Activated CD8-positive, alpha-beta memory T cell treated with anti-CD3 and anti-CD28 coated beads, Interleukin-2, amount 10 ng/mL, durations not matched to agents 7 days and 5 days (primary cell): ENCODE data around the gene HDGF. TPM values are rescaled to one million over a fixed set of nuclear protein-coding genes. Genes with fewer than 3 reads are reported as not detected.

Experiments used
- ATAC-seq: fragments of 150-1000 bp; cut with Tn5 transposase; one replicate; pipeline ENCODE4 v1.10.0; 2021; ENCODE audit warnings: moderate library complexity
- CTCF ChIA-PET: fragments of 350-600 bp; sonication (Branson Sonifier 250); formaldehyde crosslinking; loops from one replicate; lab custom pipeline; 2021; ENCODE audit warnings: antibody characterized with exemption; lab: Charles Lee
- DNase-seq: peaks from one replicate; pipeline ENCODE4 v3.0.0-alpha.2; 2020
- H3K27ac Mint-ChIP-seq: one replicate; pipeline ENCODE4 v1.8.0; 2021; ENCODE audit warnings: mild to moderate bottlenecking, mixed read lengths
- H3K27me3 Mint-ChIP-seq: one replicate; pipeline ENCODE4 v1.8.0; 2021; ENCODE audit warnings: mixed read lengths
- H3K36me3 Mint-ChIP-seq: one replicate; pipeline ENCODE4 v1.8.0; 2021; ENCODE audit warnings: mild to moderate bottlenecking, mixed read lengths
- H3K4me1 Mint-ChIP-seq: one replicate; pipeline ENCODE4 v1.8.0; 2021; ENCODE audit warnings: mixed read lengths
- H3K4me3 Mint-ChIP-seq: one replicate; pipeline ENCODE4 v1.8.0; 2021; ENCODE audit warnings: mild to moderate bottlenecking, moderate library complexity, mixed read lengths
- H3K9me3 Mint-ChIP-seq: one replicate; pipeline ENCODE4 v1.8.0; 2022; ENCODE audit warnings: low read depth, mixed read lengths
- total RNA-seq, 2 experiments: library from RNA; stranded (reverse); gene quantifications; one replicate each; pipeline ENCODE4 v1.2.3, GENCODE V29; 2021

The HDGF gene
- total RNA-seq, 2 experiments from 2014 or later = 258 to 340 TPM

- no peaks in the 10 kb centered on the region for H3K36me3 Mint-ChIP-seq
- ATAC-seq (no peak), DNase-seq (no peak)
- peaks cover 20% of the 10 kb centered on the region for H3K4me1 Mint-ChIP-seq
- H3K27me3 Mint-ChIP-seq = peaks cover 40% of the 10 kb centered on the region
- no peaks in the 10 kb centered on the region for H3K9me3 Mint-ChIP-seq
- CTCF ChIA-PET = interaction anchor here (0.6 to 12.5 kb wide), 20 partner anchors 9 to 321 kb away, joined by 3 to 286 read pairs (median 5); partner anchors contain the start of genes HDGF, METTL25B, NES and NTRK1
- H3K4me3 Mint-ChIP-seq = peak overlapping the region; percentile 56
- no peak overlapping the region for H3K27ac Mint-ChIP-seq
These were observed 44.6 kb downstream of the HDGF start for GRCh38 chr1:156706657-156707416.

- peaks cover 43% of the 10 kb centered on the region for H3K27me3 Mint-ChIP-seq
- H3K4me1 Mint-ChIP-seq = peaks cover 20% of the 10 kb centered on the region
- no peaks in the 10 kb centered on the region for H3K9me3 Mint-ChIP-seq
- peak; percentile 70 for DNase-seq
- no peaks in the 10 kb centered on the region for H3K36me3 Mint-ChIP-seq
- peak; percentile 77 for ATAC-seq
- peak overlapping the region; percentile 56 for H3K4me3 Mint-ChIP-seq
- no peak overlapping the region for H3K27ac Mint-ChIP-seq
- CTCF ChIA-PET = interaction anchor here (0.6 to 12.5 kb wide), 24 partner anchors 9 to 320 kb away, joined by 3 to 286 read pairs (median 4); partner anchors contain the start of genes HDGF, METTL25B, NES and NTRK1
These were observed 45.4 kb downstream of the HDGF start for GRCh38 chr1:156705918-156706656.

- ATAC-seq (peak; percentile 40), DNase-seq (peak; percentile 46)
- CTCF ChIA-PET = interaction anchor here (0.6 to 12.5 kb wide), 16 partner anchors 8 to 320 kb away, joined by 3 to 286 read pairs (median 7); partner anchors contain the start of genes HDGF, METTL25B, NES and NTRK1
- no peaks in the 10 kb centered on the region for H3K9me3 Mint-ChIP-seq
- peaks cover 43% of the 10 kb centered on the region for H3K27me3 Mint-ChIP-seq
- peaks cover 22% of the 10 kb centered on the region for H3K4me1 Mint-ChIP-seq
- no peaks in the 10 kb centered on the region for H3K36me3 Mint-ChIP-seq
- H3K27ac Mint-ChIP-seq = no peak within 1 kb of the TSS
- peak within 1 kb of the TSS; percentile 56 for H3K4me3 Mint-ChIP-seq
These were observed 46.1 kb downstream of the HDGF start, which contains the start of gene CRABP2 for GRCh38 chr1:156705321-156705917. CRABP2 (minus strand) TSS chr1:156705583; CDS start chr1:156705446, 137 bp downstream.

- DNase-seq (no peak), ATAC-seq (no peak)
- H3K36me3 Mint-ChIP-seq = no peaks in the 10 kb centered on the region
- H3K4me3 Mint-ChIP-seq = no peak overlapping the region
- H3K27me3 Mint-ChIP-seq = peaks cover 43% of the 10 kb centered on the region
- H3K4me1 Mint-ChIP-seq = peaks cover 22% of the 10 kb centered on the region
- no peak overlapping the region for H3K27ac Mint-ChIP-seq
- CTCF ChIA-PET = interaction anchor here (0.7 to 12.5 kb wide), 8 partner anchors 15 to 1779 kb away, joined by 3 to 286 read pairs (median 22); partner anchors contain the start of genes METTL25B and NES
- no peaks in the 10 kb centered on the region for H3K9me3 Mint-ChIP-seq
These were observed 46.5 kb downstream of the HDGF start for GRCh38 chr1:156704930-156705320.

GRCh38 chr1:156704166-156704711, 47.2 kb downstream of the HDGF start:
- H3K4me3 Mint-ChIP-seq = no peak overlapping the region
- H3K27me3 Mint-ChIP-seq = peaks cover 45% of the 10 kb centered on the region
- H3K4me1 Mint-ChIP-seq = peaks cover 22% of the 10 kb centered on the region
- H3K36me3 Mint-ChIP-seq = no peaks in the 10 kb centered on the region
- CTCF ChIA-PET = interaction anchor here (0.7 to 12.5 kb wide), 6 partner anchors 14 to 1779 kb away, joined by 3 to 286 read pairs (median 27); partner anchors contain the start of gene METTL25B
- no peaks in the 10 kb centered on the region for H3K9me3 Mint-ChIP-seq
- DNase-seq (no peak), ATAC-seq (no peak)
- no peak overlapping the region for H3K27ac Mint-ChIP-seq

GRCh38 chr1:156703741-156704140, 47.7 kb downstream of the HDGF start:
- Mint-ChIP-seq H3K36me3 (no peaks in the 10 kb centered on the region), H3K27me3 (peaks cover 45% of the 10 kb centered on the region), H3K4me3 (no peak overlapping the region), H3K27ac (no peak overlapping the region), H3K4me1 (peaks cover 22% of the 10 kb centered on the region), H3K9me3 (no peaks in the 10 kb centered on the region)
- CTCF ChIA-PET = interaction anchor here (1.0 to 12.5 kb wide), 5 partner anchors 14 to 186 kb away, joined by 3 to 286 read pairs (median 47); partner anchors contain the start of gene METTL25B
- ATAC-seq = no peak
- DNase-seq = no peak

GRCh38 chr1:156703336-156703735, 48.1 kb downstream of the HDGF start:
- H3K27ac Mint-ChIP-seq = no peak overlapping the region
- peaks cover 45% of the 10 kb centered on the region for H3K27me3 Mint-ChIP-seq
- H3K4me1 Mint-ChIP-seq = peaks cover 22% of the 10 kb centered on the region
- no peak for DNase-seq
- H3K9me3 Mint-ChIP-seq = no peaks in the 10 kb centered on the region
- CTCF ChIA-PET = interaction anchor here (1.0 to 12.5 kb wide), 6 partner anchors 13 to 186 kb away, joined by 3 to 286 read pairs (median 6); no protein-coding TSS in a partner anchor
- no peaks in the 10 kb centered on the region for H3K36me3 Mint-ChIP-seq
- no peak for ATAC-seq
- H3K4me3 Mint-ChIP-seq = no peak overlapping the region

- no peak for ATAC-seq
- Mint-ChIP-seq H3K4me1 (peaks cover 11% of the 10 kb centered on the region), H3K27me3 (peaks cover 49% of the 10 kb centered on the region), H3K27ac (no peak overlapping the region), H3K36me3 (no peaks in the 10 kb centered on the region), H3K9me3 (no peaks in the 10 kb centered on the region), H3K4me3 (no peak overlapping the region)
- CTCF ChIA-PET = interaction anchor here (1.0 to 12.5 kb wide), 5 partner anchors 11 to 73 kb away, joined by 3 to 286 read pairs (median 8); no protein-coding TSS in a partner anchor
- no peak for DNase-seq
These were observed 50.5 kb downstream of the HDGF start for GRCh38 chr1:156700736-156701531.

- H3K4me3 Mint-ChIP-seq = no peak overlapping the region
- peaks cover 31% of the 10 kb centered on the region for H3K27me3 Mint-ChIP-seq
- H3K36me3 Mint-ChIP-seq = no peaks in the 10 kb centered on the region
- H3K9me3 Mint-ChIP-seq = no peaks in the 10 kb centered on the region
- CTCF ChIA-PET = interaction anchor here (1.4 to 12.5 kb wide), 3 partner anchors 9 to 253 kb away, joined by 4 to 286 read pairs (median 8); no protein-coding TSS in a partner anchor
- H3K4me1 Mint-ChIP-seq = peaks cover 2% of the 10 kb centered on the region
- no peak for DNase-seq
- no peak overlapping the region for H3K27ac Mint-ChIP-seq
- ATAC-seq = no peak
These were observed 52.5 kb downstream of the HDGF start for GRCh38 chr1:156698995-156699394.

GRCh38 chr1:156697481-156697880, 54.0 kb downstream of the HDGF start:
- no peak for DNase-seq
- Mint-ChIP-seq H3K4me1 (peaks cover 6% of the 10 kb centered on the region), H3K36me3 (no peaks in the 10 kb centered on the region), H3K27me3 (peaks cover 35% of the 10 kb centered on the region), H3K9me3 (no peaks in the 10 kb centered on the region), H3K4me3 (no peak overlapping the region), H3K27ac (no peak overlapping the region)
- CTCF ChIA-PET = interaction anchor here (0.6 to 12.5 kb wide), 6 partner anchors 8 to 252 kb away, joined by 3 to 286 read pairs (median 4); partner anchors contain the start of gene CRABP2
- ATAC-seq = no peak

- DNase-seq (no peak), ATAC-seq (no peak)
- peaks cover 13% of the 10 kb centered on the region for H3K4me1 Mint-ChIP-seq
- no peak overlapping the region for H3K4me3 Mint-ChIP-seq
- no peaks in the 10 kb centered on the region for H3K9me3 Mint-ChIP-seq
- H3K27ac Mint-ChIP-seq = no peak overlapping the region
- H3K36me3 Mint-ChIP-seq = no peaks in the 10 kb centered on the region
- peaks cover 42% of the 10 kb centered on the region for H3K27me3 Mint-ChIP-seq
- CTCF ChIA-PET = interaction anchor here (1.0 to 13.4 kb wide), 2 partner anchors 7 to 163 kb away, joined by 4 to 286 read pairs; partner anchors contain the start of gene CRABP2
These were observed 54.7 kb downstream of the HDGF start for GRCh38 chr1:156696755-156697154.

- no peak for ATAC-seq
- Mint-ChIP-seq H3K36me3 (no peaks in the 10 kb centered on the region), H3K4me3 (no peak overlapping the region), H3K27me3 (peaks cover 58% of the 10 kb centered on the region), H3K27ac (no peak overlapping the region), H3K9me3 (no peaks in the 10 kb centered on the region), H3K4me1 (peaks cover 13% of the 10 kb centered on the region)
- DNase-seq = no peak
- CTCF ChIA-PET = interaction anchor here (0.7 to 13.4 kb wide), 3 partner anchors 9 to 31 kb away, joined by 3 to 286 read pairs (median 5); partner anchors contain the start of gene CRABP2
These were observed 56.8 kb downstream of the HDGF start for GRCh38 chr1:156694690-156694962.
